H1 (cell line): Measurements from ENCODE around the gene AP1S1. TPM values are rescaled to one million over a fixed set of nuclear protein-coding genes. Genes with fewer than 3 reads are reported as not detected.

ENCODE experiments used
- CTCF ChIA-PET: fragments of 300-600 bp; sonication (Branson Sonifier 250); formaldehyde crosslinking; loops from one replicate; lab custom pipeline; 2021; ENCODE audit not compliant: partially characterized antibody; lab: Charles Lee
- POLR2A ChIA-PET: fragments of 300-600 bp; sonication (Branson Sonifier 250); formaldehyde crosslinking; loops from one replicate; lab custom pipeline; 2021; ENCODE audit warnings: inconsistent platforms; ENCODE audit not compliant: partially characterized antibody; lab: Charles Lee
- DNase-seq, 2 experiments: peaks; one replicate each; pipeline versions ENCODE4 v3.0.0 to v3.0.0-alpha.2; 2010 to 2022; ENCODE audit warnings: low spot score in 2 of 2, low read depth in 1 of 2, mixed read lengths in 1 of 2
- FAIRE-seq: peaks from 2 replicates; lab custom pipeline; 2011; peaks lifted over from hg19 to GRCh38; lab: Jason Lieb, UNC
- H2AFZ ChIP-seq: 2 replicates; pipeline ENCODE4 v1.8.1; 2012; ENCODE audit warnings: low read length, inconsistent platforms
- H2AK5ac ChIP-seq: 2 replicates; pipeline ENCODE4 v1.6.1; 2013; ENCODE audit warnings: low read depth, low read length
- H2BK120ac ChIP-seq: replicated peaks from 2 replicates; pipeline ENCODE3; 2013; ENCODE audit warnings: low read depth, low read length, inconsistent platforms
- H2BK12ac ChIP-seq: 2 replicates; pipeline ENCODE4 v1.6.1; 2013; ENCODE audit warnings: low read depth, low read length
- H2BK15ac ChIP-seq: 2 replicates; pipeline ENCODE4 v1.6.1; 2013; ENCODE audit warnings: low read length
- H2BK20ac ChIP-seq: 2 replicates; pipeline ENCODE4 v1.6.1; 2013; ENCODE audit warnings: low read length
- H2BK5ac ChIP-seq: 2 replicates; pipeline ENCODE4 v1.6.1; 2013; ENCODE audit warnings: low read depth, low read length
- H3K14ac ChIP-seq: 2 replicates; pipeline ENCODE4 v1.6.1; 2013; ENCODE audit warnings: inconsistent platforms; ENCODE audit not compliant: insufficient read length
- H3K18ac ChIP-seq: 2 replicates; pipeline ENCODE4 v1.6.1; 2013; ENCODE audit warnings: low read length; ENCODE audit errors: extremely low read depth
- H3K23ac ChIP-seq: 2 replicates; pipeline ENCODE4 v1.6.1; 2013; ENCODE audit warnings: inconsistent platforms; ENCODE audit not compliant: insufficient read length
- H3K23me2 ChIP-seq: 2 replicates; pipeline ENCODE4 v1.6.1; 2013; ENCODE audit warnings: low read depth, low read length
- H3K27ac ChIP-seq: 2 replicates; pipeline ENCODE4 v1.6.1; 2011; ENCODE audit warnings: low read depth, low read length, inconsistent platforms
- H3K27me3 ChIP-seq, 4 experiments: replicated peaks in 1 of 4; 1 replicate in 1 of 4; 2 replicates in 3 of 4; pipeline versions ENCODE4 v1.6.1 to v1.8.1; 2011 to 2013; ENCODE audit warnings: low read length in 3 of 4, mild to moderate bottlenecking in 3 of 4, inconsistent platforms in 2 of 4, mixed read lengths in 2 of 4, moderate library complexity in 1 of 4; ENCODE audit not compliant: control insufficient read depth in 3 of 4, insufficient read depth in 3 of 4; ENCODE audit errors: extremely low read depth in 1 of 4
- H3K36me3 ChIP-seq, 4 experiments: 2 replicates each; pipeline versions ENCODE4 v1.6.1 to v1.8.1; 2011 to 2013; ENCODE audit warnings: mild to moderate bottlenecking in 4 of 4, low read length in 3 of 4, moderate library complexity in 2 of 4, control low read depth in 1 of 4, inconsistent platforms in 1 of 4; ENCODE audit not compliant: insufficient read depth in 4 of 4, control insufficient read depth in 2 of 4
- H3K4ac ChIP-seq: replicated peaks from 2 replicates; pipeline ENCODE3; 2013; ENCODE audit warnings: low read length, low read depth, mixed read lengths, inconsistent platforms; ENCODE audit not compliant: insufficient read length
- H3K4me1 ChIP-seq, 4 experiments: replicated peaks in 1 of 4; 1 replicate in 1 of 4; 2 replicates in 3 of 4; pipeline versions ENCODE4 v1.6.1 to v1.8.1; 2011 to 2013; ENCODE audit warnings: low read length in 3 of 4, inconsistent platforms in 2 of 4, mixed read lengths in 1 of 4; ENCODE audit not compliant: insufficient read depth in 4 of 4, control insufficient read depth in 3 of 4
- H3K4me2 ChIP-seq, 2 experiments: 2 replicates each; pipeline versions ENCODE4 v1.6.1 to v1.8.1; 2011 to 2013; ENCODE audit warnings: low read depth in 2 of 2, low read length in 2 of 2, control low read depth in 1 of 2, inconsistent platforms in 1 of 2, mild to moderate bottlenecking in 1 of 2; ENCODE audit not compliant: insufficient read depth in 1 of 2
- H3K4me3 ChIP-seq, 4 experiments: fragments of 200-600, 300-600 bp in 1 of 4; sonication (generic), shearing (Covaris generic), sonication (Bioruptor Twin) in 1 of 4; 2 replicates each; pipeline versions ENCODE4 v1.5.1 to v1.8.1; 2011 to 2016; ENCODE audit warnings: low read length in 4 of 4, low read depth in 3 of 4, control low read depth in 2 of 4, inconsistent platforms in 2 of 4, mild to moderate bottlenecking in 2 of 4, mixed read lengths in 1 of 4, moderate library complexity in 1 of 4; ENCODE audit not compliant: insufficient read depth in 2 of 4; ENCODE audit errors: extremely low read depth in 1 of 4
- H3K56ac ChIP-seq: replicated peaks from 2 replicates; pipeline ENCODE3; 2013; ENCODE audit warnings: low read depth, mild to moderate bottlenecking, mixed read lengths, low read length, inconsistent platforms; ENCODE audit not compliant: insufficient read length
- H3K79me1 ChIP-seq: 2 replicates; pipeline ENCODE4 v1.6.1; 2013; ENCODE audit warnings: low read depth, low read length, control low read depth
- H3K79me2 ChIP-seq, 2 experiments: 2 replicates each; pipeline versions ENCODE4 v1.6.1 to v1.8.1; 2012 to 2013; ENCODE audit warnings: low read length in 2 of 2, mild to moderate bottlenecking in 2 of 2, inconsistent platforms in 1 of 2; ENCODE audit not compliant: insufficient read depth in 2 of 2, control insufficient read depth in 1 of 2
- H3K9ac ChIP-seq, 4 experiments: replicated peaks in 1 of 4; 1 replicate in 1 of 4; 2 replicates in 3 of 4; pipeline versions ENCODE4 v1.6.1 to v1.8.1; 2011 to 2013; ENCODE audit warnings: low read depth in 3 of 4, low read length in 3 of 4, control low read depth in 2 of 4, mild to moderate bottlenecking in 2 of 4, moderate library complexity in 2 of 4, inconsistent platforms in 1 of 4; ENCODE audit errors: extremely low read depth in 1 of 4
- H3K9me3 ChIP-seq, 2 experiments: 2 replicates each; pipeline versions ENCODE4 v1.6.1 to v1.8.1; 2012 to 2013; ENCODE audit warnings: mild to moderate bottlenecking in 2 of 2, moderate library complexity in 2 of 2, control low read depth in 1 of 2, inconsistent platforms in 1 of 2, low read depth in 1 of 2, low read length in 1 of 2, mixed read lengths in 1 of 2; ENCODE audit not compliant: insufficient read depth in 2 of 2
- H4K20me1 ChIP-seq, 2 experiments: replicated peaks in 1 of 2; 2 replicates each; pipeline versions ENCODE3 to v1.8.1; 2011 to 2013; ENCODE audit warnings: inconsistent platforms in 2 of 2, low read length in 2 of 2, mild to moderate bottlenecking in 1 of 2; ENCODE audit not compliant: insufficient read depth in 2 of 2, control insufficient read depth in 1 of 2
- H4K5ac ChIP-seq: 2 replicates; pipeline ENCODE4 v1.6.1; 2013; ENCODE audit warnings: low read length, low read depth, mixed read lengths, inconsistent platforms; ENCODE audit not compliant: insufficient read length
- H4K8ac ChIP-seq: 2 replicates; pipeline ENCODE4 v1.8.0; 2013; ENCODE audit warnings: mild to moderate bottlenecking, moderate library complexity, low read length, inconsistent platforms; ENCODE audit not compliant: insufficient read depth; ENCODE audit errors: extremely low read depth
- H4K91ac ChIP-seq: replicated peaks from 2 replicates; pipeline ENCODE3; 2013; ENCODE audit warnings: low read length, mixed read lengths, inconsistent platforms; ENCODE audit not compliant: insufficient read length
- BCL11A ChIP-seq, 2 experiments: IDR thresholded peaks; one replicate each; pipeline ENCODE4 v1.6.1; 2011; ENCODE audit warnings: low read depth in 2 of 2, low read length in 2 of 2, mild to moderate bottlenecking in 2 of 2
- KDM1A ChIP-seq: fragments of 200-600, 300-600 bp; sonication (generic); IDR thresholded peaks from 2 replicates; pipeline ENCODE4 v1.7.1; 2016; ENCODE audit warnings: mild to moderate bottlenecking, low read length, borderline replicate concordance
- KDM5A ChIP-seq: fragments of 200-600 bp; IDR thresholded peaks from 2 replicates; pipeline ENCODE4 v1.7.1; 2012; ENCODE audit warnings: mild to moderate bottlenecking, low read length, inconsistent platforms, mixed read lengths
- TAF7 ChIP-seq: optimal IDR thresholded peaks from 2 replicates; pipeline ENCODE3; 2011; ENCODE audit warnings: low read depth, mild to moderate bottlenecking, inconsistent platforms, low read length, moderate library complexity, borderline replicate concordance
- ZNF274 ChIP-seq: IDR thresholded peaks from 2 replicates; pipeline ENCODE4 v1.7.0; 2012; ENCODE audit warnings: low read length, borderline replicate concordance; ENCODE audit errors: extremely low read depth
- WGBS, 2 experiments: shearing (Covaris generic) in 1 of 2; methylation state at CpG; one replicate each; pipeline versions ENCODE4 v1.1.6 to v1.1.7; 2013 to 2015; ENCODE audit warnings: low lambda C conversion rate in 2 of 2, mixed read lengths in 2 of 2, inconsistent platforms in 1 of 2, low coverage in 1 of 2, missing lambda C conversion rate in 1 of 2; ENCODE audit not compliant: insufficient replicate concordance in 2 of 2, insufficient coverage in 1 of 2, insufficient read length in 1 of 2; ENCODE audit errors: extremely low coverage in 1 of 2, missing lambda C conversion rate in 1 of 2; 5-methylcytosine and 5-hydroxymethylcytosine counted together
- polyA plus RNA-seq, 7 experiments: library from polyadenylated mRNA; depleted of rRNA in 3 of 7; stranded (reverse) in 5 of 7; unstranded in 2 of 7; fragments of >200 nt in 5 of 7; fragments of 200-250 nt in 2 of 7; gene quantifications; 1 replicate in 5 of 7; 2 replicates in 1 of 7; 4 replicates in 1 of 7; pipeline versions ENCODE4 v1.2.1 to v1.2.3, GENCODE V29; 2011 to 2013; ENCODE audit warnings: missing spikeins in 2 of 7, mixed read lengths in 2 of 7
- total RNA-seq: library from RNA; stranded (reverse); fragmentation: NEBNext Ultra II Directional; extraction: Animal tissue kit (Norgen Biotek cat#: 25700); gene quantifications from 2 replicates; pipeline ENCODE4 v1.2.1, GENCODE V29; 2021

The AP1S1 gene
- total and polyA plus RNA-seq, 2 of the 8 experiments (the other 6 are each of a cell fraction or from before 2014, with no cell fraction given): 56.1 to 59.3 TPM

GRCh38 chr7:101180130-101180755 is 26.0 kb downstream of the AP1S1 start, which contains the start of gene NAT16:
NAT16 (minus strand) TSS chr7:101180293; CDS start chr7:101174807, 5,486 bp downstream.
- Histone ChIP-seq H3K27me3 (peaks cover 24 to 58% (median 50%) of the 10 kb centered on the region in 4 experiments), H3K4me1 (peaks cover 0 to 7% (median 3%) of the 10 kb centered on the region in 4 experiments; a peak in 6 of 7 replicates), H3K4ac (no peak within 1 kb of the TSS), H3K56ac (peak within 1 kb of the TSS; percentile 19), H3K4me2 (peak within 1 kb of the TSS; percentile 90), H3K9me3 (no peaks in the 10 kb centered on the region), H2BK5ac (peak within 1 kb of the TSS; percentile 39; the same call in 1 of the 2 replicates), H3K23me2 (peaks cover 17% of the 10 kb centered on the region; the same call in 1 of the 2 replicates), H3K4me3 (peak within 1 kb of the TSS; percentile 63 to 77 (median 68)), H4K91ac (peak within 1 kb of the TSS; percentile 44), H2BK12ac (peak within 1 kb of the TSS; percentile 55; the same call in 1 of the 2 replicates), H3K14ac (no peak within 1 kb of the TSS), H4K5ac (no peak within 1 kb of the TSS), H2AFZ (peak within 1 kb of the TSS; percentile 40), H2AK5ac (no peak within 1 kb of the TSS), H3K18ac (peak within 1 kb of the TSS; percentile 48), H4K20me1 (no peaks in the 10 kb centered on the region), H3K36me3 (no peaks in the 10 kb centered on the region), H2BK120ac (no peak within 1 kb of the TSS), H3K79me2 (no peaks in the 10 kb centered on the region), H3K79me1 (no peaks in the 10 kb centered on the region), H3K27ac (no peak within 1 kb of the TSS), H4K8ac (peak within 1 kb of the TSS; percentile 10; the same call in 1 of the 2 replicates), H2BK15ac (peak within 1 kb of the TSS; percentile 18; the same call in 1 of the 2 replicates), H3K9ac (no peak within 1 kb of the TSS), H3K23ac (no peak within 1 kb of the TSS), H2BK20ac (peak within 1 kb of the TSS; percentile 98; the same call in 1 of the 2 replicates)
- 15% methylated on average over 25 of the region's 56 CpGs; no CpG with 5 or more reads in 1 of the 2 experiments for WGBS, 2 experiments
- DNase-seq: peak in 1 of 2 experiments; percentile 76
- CTCF ChIA-PET: interaction anchor here (0.7 to 1.2 kb wide), 4 partner anchors 9 to 36 kb away, joined by 3 to 8 read pairs (median 6); no protein-coding TSS in a partner anchor
- no peak for FAIRE-seq
- POLR2A ChIA-PET: interaction anchor here (1.0 to 1.3 kb wide), 2 partner anchors 19 to 20 kb away, joined by 3 to 4 read pairs; no protein-coding TSS in a partner anchor
- TF ChIP-seq TAF7 (no peak), KDM1A (no peak), BCL11A (IDR thresholded peaks at IDR 0.05; ENCODE audit: low read depth in 2 of 2, low read length in 2 of 2) (no peak), KDM5A (no peak), ZNF274 (no peak)
